Naive B cell (primary cell): ENCODE data around the gene CLEC10A. TPM values are rescaled to one million over a fixed set of nuclear protein-coding genes. Genes with fewer than 3 reads are reported as not detected.
A peak's percentile ranks its signal among the peaks of the same experiment; 100 is the strongest.

ENCODE experiments used
- ATAC-seq, 2 donors: fragments of 150-1000 bp; cut with Tn5 transposase; 2 replicates each; pipeline ENCODE4 v1.10.0; 2021; ENCODE audit warnings: low read depth in 2 of 2, mild to moderate bottlenecking in 2 of 2, moderate library complexity in 2 of 2
- DNase-seq: peaks from one replicate; pipeline ENCODE4 v3.0.0; 2022
- H3K27ac Mint-ChIP-seq, 6 donors: one replicate each; pipeline ENCODE4 v1.8.0; 2020 to 2022; ENCODE audit warnings: mild to moderate bottlenecking in 6 of 6, mixed read lengths in 6 of 6, moderate library complexity in 5 of 6, inconsistent platforms in 2 of 6
- H3K27me3 Mint-ChIP-seq, 3 donors: one replicate each; pipeline ENCODE4 v1.8.0; 2021 to 2022; ENCODE audit warnings: mixed read lengths in 3 of 3, mild to moderate bottlenecking in 1 of 3
- H3K36me3 Mint-ChIP-seq, 2 donors: one replicate each; pipeline ENCODE4 v1.8.0; 2020 to 2022; ENCODE audit warnings: mixed read lengths in 2 of 2, inconsistent platforms in 1 of 2, mild to moderate bottlenecking in 1 of 2
- H3K4me1 Mint-ChIP-seq, 3 donors: one replicate each; pipeline ENCODE4 v1.8.0; 2020 to 2022; ENCODE audit warnings: mixed read lengths in 3 of 3, inconsistent platforms in 1 of 3, mild to moderate bottlenecking in 1 of 3, moderate library complexity in 1 of 3
- H3K4me3 Mint-ChIP-seq, 8 donors: one replicate each; pipeline ENCODE4 v1.8.0; 2020 to 2022; ENCODE audit warnings: mild to moderate bottlenecking in 8 of 8, mixed read lengths in 8 of 8, moderate library complexity in 8 of 8, inconsistent platforms in 2 of 8
- H3K9me3 Mint-ChIP-seq, 7 donors: one replicate each; pipeline ENCODE4 v1.8.0; 2020 to 2022; ENCODE audit warnings: mixed read lengths in 7 of 7, mild to moderate bottlenecking in 5 of 7, inconsistent platforms in 2 of 7, moderate library complexity in 1 of 7
- polyA plus RNA-seq, 6 donors: library from polyadenylated mRNA; unstranded; fragments of 300-500 nt; fragmentation: Illumina TruSeq; gene quantifications; one replicate each; pipeline ENCODE4 v1.2.3, GENCODE V29; 2021; ENCODE audit warnings: low read depth in 6 of 6

Gene CLEC10A
- polyA plus RNA-seq, 6 donors from 2014 or later = 0.82 TPM; not detected in 5

GRCh38 chr17:7041607-7042500, 38.2 kb downstream of the CLEC10A start:
- ATAC-seq (peak; percentile 20 to 23), DNase-seq (peak; percentile 56)
- no peaks in the 10 kb centered on the region for H3K36me3 Mint-ChIP-seq
- no peaks in the 10 kb centered on the region for H3K9me3 Mint-ChIP-seq
- H3K27me3 Mint-ChIP-seq = no peaks in the 10 kb centered on the region
- H3K4me1 Mint-ChIP-seq = peaks cover 47 to 56% (median 54%) of the 10 kb centered on the region in 3 donors
- H3K27ac Mint-ChIP-seq = peak overlapping the region; percentile 44 to 88 (median 87)
- H3K4me3 Mint-ChIP-seq = peak overlapping the region; percentile 74 to 91 (median 86)

- Mint-ChIP-seq H3K27me3 (no peaks in the 10 kb centered on the region), H3K36me3 (no peaks in the 10 kb centered on the region), H3K9me3 (no peaks in the 10 kb centered on the region), H3K4me1 (peaks cover 47 to 58% (median 55%) of the 10 kb centered on the region in 3 donors), H3K4me3 (peak overlapping the region in 3 of 8 donors; percentile 22 to 74 (median 29)), H3K27ac (peak overlapping the region in 3 of 6 donors; percentile 58 to 77 (median 64))
- ATAC-seq (no peak), DNase-seq (no peak)
These were observed 40.2 kb downstream of the CLEC10A start for GRCh38 chr17:7039832-7040231.

- peak overlapping the region in 4 of 6 donors; percentile 16 to 84 (median 59) for H3K27ac Mint-ChIP-seq
- peaks cover 48 to 54% (median 53%) of the 10 kb centered on the region in 3 donors for H3K4me1 Mint-ChIP-seq
- no peaks in the 10 kb centered on the region for H3K9me3 Mint-ChIP-seq
- no peak for ATAC-seq
- no peaks in the 10 kb centered on the region for H3K27me3 Mint-ChIP-seq
- H3K4me3 Mint-ChIP-seq = peak overlapping the region in 6 of 8 donors; percentile 2 to 91 (median 60)
- H3K36me3 Mint-ChIP-seq = no peaks in the 10 kb centered on the region
- no peak for DNase-seq
These were observed 41.8 kb downstream of the CLEC10A start for GRCh38 chr17:7038025-7038862.

- H3K4me1 Mint-ChIP-seq = peaks cover 37 to 52% (median 44%) of the 10 kb centered on the region in 3 donors
- no peaks in the 10 kb centered on the region for H3K27me3 Mint-ChIP-seq
- H3K4me3 Mint-ChIP-seq = peak within 1 kb of the TSS; percentile 89 to 99 (median 96)
- peak within 1 kb of the TSS; percentile 97 to 100 (median 98) for H3K27ac Mint-ChIP-seq
- H3K9me3 Mint-ChIP-seq = no peaks in the 10 kb centered on the region
- DNase-seq = peak; percentile 97
- no peaks in the 10 kb centered on the region for H3K36me3 Mint-ChIP-seq
- ATAC-seq = peak; percentile 88 to 92
These were observed 44.3 kb downstream of the CLEC10A start, which contains the start of gene SLC16A13 for GRCh38 chr17:7035591-7036368. Gene SLC16A13 (plus strand): TSS chr17:7036015. CDS start chr17:7036383, 368 bp downstream.

GRCh38 chr17:7034955-7035590, 45.0 kb downstream of the CLEC10A start:
- DNase-seq = no peak
- Mint-ChIP-seq H3K36me3 (no peaks in the 10 kb centered on the region), H3K4me3 (peak overlapping the region; percentile 89 to 99 (median 96)), H3K9me3 (no peaks in the 10 kb centered on the region), H3K27ac (peak overlapping the region; percentile 97 to 100 (median 98)), H3K4me1 (peaks cover 42 to 59% (median 52%) of the 10 kb centered on the region in 3 donors), H3K27me3 (no peaks in the 10 kb centered on the region)
- peak; percentile 18 to 20 for ATAC-seq

- peak; percentile 28 for DNase-seq
- peak overlapping the region; percentile 46 to 87 (median 74) for H3K4me3 Mint-ChIP-seq
- peak overlapping the region in 5 of 6 donors; percentile 62 to 90 (median 84) for H3K27ac Mint-ChIP-seq
- no peaks in the 10 kb centered on the region for H3K9me3 Mint-ChIP-seq
- peak; percentile 77 to 82 for ATAC-seq
- H3K36me3 Mint-ChIP-seq = no peaks in the 10 kb centered on the region
- H3K4me1 Mint-ChIP-seq = peaks cover 31 to 34% (median 32%) of the 10 kb centered on the region in 3 donors
- no peaks in the 10 kb centered on the region for H3K27me3 Mint-ChIP-seq
These were observed 50.4 kb downstream of the CLEC10A start for GRCh38 chr17:7029659-7030058.

- DNase-seq = no peak
- Mint-ChIP-seq H3K27me3 (no peaks in the 10 kb centered on the region), H3K4me3 (peak overlapping the region in 6 of 8 donors; percentile 26 to 84 (median 70)), H3K36me3 (no peaks in the 10 kb centered on the region), H3K9me3 (no peaks in the 10 kb centered on the region), H3K27ac (peak overlapping the region in 5 of 6 donors; percentile 30 to 90 (median 75)), H3K4me1 (peaks cover 29 to 39% (median 36%) of the 10 kb centered on the region in 3 donors)
- no peak for ATAC-seq
These were observed 51.0 kb downstream of the CLEC10A start for GRCh38 chr17:7029096-7029495.

GRCh38 chr17:7027335-7027734, 52.7 kb downstream of the CLEC10A start:
- DNase-seq = no peak

GRCh38 chr17:7026471-7027115, 53.5 kb downstream of the CLEC10A start:
- Mint-ChIP-seq H3K27me3 (no peaks in the 10 kb centered on the region), H3K9me3 (peaks cover 0 to 2% (median 0%) of the 10 kb centered on the region in 7 donors), H3K4me1 (peaks cover 36 to 54% (median 48%) of the 10 kb centered on the region in 3 donors), H3K4me3 (no peak overlapping the region), H3K27ac (peak overlapping the region in 1 of 6 donors; percentile 53), H3K36me3 (no peaks in the 10 kb centered on the region)
- no peak for ATAC-seq
- DNase-seq = no peak

More at GRCh38 chr17:7027335-7027734, 52.7 kb downstream of the CLEC10A start:
- Mint-ChIP-seq H3K4me3 (no peak overlapping the region), H3K27me3 (no peaks in the 10 kb centered on the region), H3K27ac (peak overlapping the region in 1 of 6 donors; percentile 77), H3K9me3 (peaks cover 0 to 2% (median 0%) of the 10 kb centered on the region in 7 donors), H3K36me3 (no peaks in the 10 kb centered on the region), H3K4me1 (peaks cover 35 to 47% (median 45%) of the 10 kb centered on the region in 3 donors)
- ATAC-seq = no peak

- no peaks in the 10 kb centered on the region for H3K27me3 Mint-ChIP-seq
- DNase-seq (no peak), ATAC-seq (no peak)
- no peak overlapping the region for H3K4me3 Mint-ChIP-seq
- peak overlapping the region in 3 of 6 donors; percentile 49 to 80 (median 56) for H3K27ac Mint-ChIP-seq
- no peaks in the 10 kb centered on the region for H3K36me3 Mint-ChIP-seq
- H3K4me1 Mint-ChIP-seq = peaks cover 39 to 62% (median 50%) of the 10 kb centered on the region in 3 donors
- H3K9me3 Mint-ChIP-seq = peaks cover 0 to 2% (median 0%) of the 10 kb centered on the region in 7 donors
These were observed 54.8 kb downstream of the CLEC10A start for GRCh38 chr17:7025245-7025644.
